Activated gamma-delta T cell (primary cell): Measurements from ENCODE around the gene UGT2B10.
"Not testable (repeated sequence)": the region's sequence is repeated elsewhere in the genome, so short reads cannot be mapped to it uniquely, and the experiment has no call there.

Experiments used
- DNase-seq: peaks from one replicate; lab custom pipeline; 2025; lab: John Stamatoyannopoulos, UW
- total RNA-seq, 2 donors: gene quantifications; one replicate each; lab custom pipeline; 2026; lab: John Stamatoyannopoulos, UW

The UGT2B10 gene
- total RNA-seq = 0 reads per million in 2 donors

DNA sequence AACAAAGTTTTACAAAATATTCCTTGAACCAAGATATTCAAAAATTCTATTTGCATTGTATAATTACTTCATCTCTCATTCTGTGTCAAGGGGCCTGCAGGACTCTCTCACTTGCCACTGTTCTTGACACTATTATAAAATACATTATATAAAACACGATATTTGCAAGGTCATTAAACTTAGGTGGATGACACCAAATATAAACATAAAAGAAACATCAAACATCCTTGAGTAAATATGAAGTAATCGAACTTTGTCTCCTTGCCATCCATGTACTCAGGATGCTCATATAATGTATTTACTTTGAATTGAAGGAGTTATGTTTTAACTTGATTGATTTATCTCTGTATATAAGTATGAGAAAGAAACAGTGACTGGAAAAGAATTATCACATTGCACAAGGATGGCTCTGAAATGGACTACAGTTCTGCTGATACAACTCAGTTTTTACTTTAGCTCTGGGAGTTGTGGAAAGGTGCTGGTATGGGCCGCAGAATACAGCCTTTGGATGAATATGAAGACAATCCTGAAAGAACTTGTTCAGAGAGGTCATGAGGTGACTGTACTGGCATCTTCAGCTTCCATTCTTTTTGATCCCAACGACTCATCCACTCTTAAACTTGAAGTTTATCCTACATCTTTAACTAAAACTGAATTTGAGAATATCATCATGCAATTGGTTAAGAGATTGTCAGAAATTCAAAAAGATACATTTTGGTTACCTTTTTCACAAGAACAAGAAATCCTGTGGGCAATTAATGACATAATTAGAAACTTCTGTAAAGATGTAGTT lies at the start of gene UGT2B10:
Gene UGT2B10, plus strand, starts transcription at position 378 of the 793 bp plus-strand sequence. Its CDS starts 26 bp downstream, at position 404.
- not testable (repeated sequence) for DNase-seq

DNA sequence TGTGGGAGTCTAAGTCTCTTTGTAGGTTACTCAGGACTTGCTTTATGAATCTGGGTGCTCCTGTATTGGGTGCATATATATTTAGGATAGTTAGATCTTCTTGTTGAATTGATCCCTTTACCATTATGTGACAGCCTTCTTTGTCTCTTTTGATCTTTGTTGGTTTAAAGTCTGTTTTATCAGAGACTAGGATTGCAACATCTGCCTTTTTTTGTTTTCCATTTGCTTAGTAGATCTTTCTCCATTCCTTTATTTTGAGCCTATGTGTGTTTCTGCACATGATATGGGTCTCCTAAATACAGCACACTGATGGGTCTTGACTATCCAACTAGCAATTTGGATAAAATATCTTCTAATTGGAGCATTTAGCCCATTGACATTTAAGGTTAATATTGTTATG lies 44.0 kb upstream of the UGT2B10 start:
- DNase-seq = not testable (repeated sequence)

DNA sequence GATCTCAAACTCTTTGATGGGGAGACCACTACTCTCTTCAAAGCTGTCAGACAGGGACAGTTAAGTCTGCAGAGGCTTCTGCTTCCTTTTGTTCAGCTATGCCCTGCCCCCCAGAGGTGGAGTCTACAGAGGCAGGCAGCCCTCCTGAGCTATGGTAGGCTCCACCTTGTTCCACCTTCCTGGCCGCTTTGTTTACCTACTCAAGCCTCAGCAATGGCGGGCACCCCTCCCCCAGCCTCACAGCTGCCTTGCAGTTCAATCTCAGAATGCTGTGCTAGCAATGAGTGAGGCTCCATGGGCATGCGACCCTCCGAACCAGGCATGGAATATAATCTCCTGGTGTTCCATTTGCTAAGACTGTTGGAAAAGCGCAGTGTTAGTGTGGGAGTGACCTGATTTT lies 42.1 kb upstream of the UGT2B10 start:
- no peak for DNase-seq

DNA sequence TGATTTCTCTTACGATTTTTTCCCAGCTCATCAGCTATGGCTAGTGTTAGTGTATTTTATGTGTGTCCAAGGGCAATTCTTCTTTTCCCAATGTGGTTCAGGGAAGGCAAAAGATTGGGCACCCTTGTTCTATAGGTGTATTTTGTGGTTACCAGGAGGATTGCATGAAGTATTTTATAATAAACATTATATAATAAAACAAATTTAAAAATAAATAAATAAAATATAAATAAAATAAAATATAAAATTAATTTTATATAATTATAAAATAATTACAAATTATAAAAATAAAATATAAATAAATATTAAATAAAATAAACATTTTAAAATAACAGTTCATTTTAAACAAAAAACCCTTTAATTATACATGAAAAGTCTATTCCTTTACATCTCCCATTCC lies 35.6 kb upstream of the UGT2B10 start:
- no peak for DNase-seq

DNA sequence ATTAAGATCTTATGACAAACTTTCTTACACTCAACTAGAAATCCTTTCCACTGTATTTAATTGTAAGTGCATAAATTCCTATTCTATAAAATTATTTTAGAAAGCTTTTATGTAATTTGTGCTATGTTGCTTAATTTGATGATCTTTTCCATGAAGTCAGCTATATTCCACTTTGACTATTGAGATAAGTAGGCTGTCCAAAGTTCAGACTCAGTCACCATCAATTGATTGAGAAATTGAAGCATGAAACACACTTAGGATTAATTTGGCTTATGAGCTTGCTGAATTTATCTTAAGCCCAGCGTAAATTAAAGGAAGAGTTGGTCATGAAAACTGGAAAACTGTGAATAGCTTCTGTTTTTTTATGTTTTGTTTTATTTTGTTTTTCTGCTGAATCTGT lies 18.7 kb upstream of the UGT2B10 start:
- DNase-seq = no peak

DNA sequence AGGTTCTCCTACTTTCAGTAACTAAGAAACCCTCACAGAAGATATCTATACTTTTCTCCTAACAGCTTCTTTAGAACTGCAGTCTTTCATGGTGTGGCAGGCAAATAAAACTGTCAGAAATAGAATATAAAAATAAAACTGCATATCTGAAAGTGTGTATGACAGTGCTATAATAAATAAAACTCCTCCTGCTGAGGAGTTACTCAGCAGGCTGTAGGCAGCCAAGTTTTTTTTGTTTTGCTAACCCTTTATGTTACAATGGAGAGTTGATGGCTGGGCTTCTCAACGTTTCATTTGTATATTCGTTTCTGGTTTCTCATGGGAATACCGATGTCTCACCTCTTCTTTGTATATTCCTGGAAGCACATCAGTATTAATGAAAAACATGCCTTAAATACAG lies 18.2 kb upstream of the UGT2B10 start:
- DNase-seq = no peak

DNA sequence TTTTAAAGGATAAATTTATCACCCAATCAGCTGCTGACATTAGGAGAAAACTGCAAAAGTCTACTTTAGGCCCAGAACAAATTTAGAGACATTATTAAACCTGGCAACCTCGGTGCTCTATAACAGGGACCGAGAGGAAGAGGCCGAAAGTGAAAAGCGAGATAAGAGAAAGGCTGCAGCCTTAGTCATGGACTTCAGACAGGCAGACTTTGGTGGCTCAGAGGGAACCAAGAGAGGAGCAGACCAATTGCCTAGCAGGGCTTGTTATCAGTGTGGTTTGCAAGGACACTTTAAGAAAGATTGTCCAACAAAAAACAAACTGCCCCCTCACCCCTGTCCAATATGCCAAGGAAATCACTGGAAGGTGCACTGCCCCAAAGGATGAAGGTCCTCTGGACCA lies 12.8 kb upstream of the UGT2B10 start:
- no peak for DNase-seq

DNA sequence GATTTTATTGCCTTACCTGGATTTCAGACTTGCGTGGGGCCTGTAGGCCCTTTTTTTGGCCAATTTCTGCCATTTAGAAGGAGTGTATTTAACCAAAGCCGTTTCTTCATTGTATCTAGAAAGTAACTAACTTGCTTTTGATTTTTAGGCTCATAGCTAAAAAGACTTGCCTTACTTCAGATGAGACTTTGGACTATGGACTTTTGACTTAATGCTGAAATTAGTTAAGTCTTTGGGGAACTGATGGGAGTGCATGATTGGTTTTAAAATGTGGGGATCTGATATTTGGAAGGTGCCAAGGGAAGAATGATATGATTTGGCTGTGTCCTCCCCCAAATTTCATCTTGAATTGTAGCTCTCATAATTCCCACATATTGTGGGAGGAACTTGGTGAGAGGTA lies 7.7 kb upstream of the UGT2B10 start:
- DNase-seq = no peak

DNA sequence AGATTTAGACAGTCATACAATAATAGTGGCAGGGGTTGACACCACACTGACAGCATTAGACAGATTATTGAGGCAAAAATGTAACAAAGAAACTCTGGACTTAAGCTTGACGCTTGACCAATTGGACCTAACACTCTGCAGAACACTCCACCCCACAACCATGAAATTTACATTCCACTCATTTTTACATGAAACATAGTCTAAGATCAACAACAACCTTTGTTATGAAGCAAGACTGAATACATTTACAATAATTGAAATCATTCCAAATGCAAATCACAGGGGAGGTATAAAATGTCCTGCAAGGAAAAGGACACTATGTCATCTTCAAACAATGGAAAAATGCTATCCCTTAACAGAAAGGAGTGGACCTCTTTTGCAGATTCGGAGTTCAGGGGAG lies 4.9 kb upstream of the UGT2B10 start:
- no peak for DNase-seq

DNA sequence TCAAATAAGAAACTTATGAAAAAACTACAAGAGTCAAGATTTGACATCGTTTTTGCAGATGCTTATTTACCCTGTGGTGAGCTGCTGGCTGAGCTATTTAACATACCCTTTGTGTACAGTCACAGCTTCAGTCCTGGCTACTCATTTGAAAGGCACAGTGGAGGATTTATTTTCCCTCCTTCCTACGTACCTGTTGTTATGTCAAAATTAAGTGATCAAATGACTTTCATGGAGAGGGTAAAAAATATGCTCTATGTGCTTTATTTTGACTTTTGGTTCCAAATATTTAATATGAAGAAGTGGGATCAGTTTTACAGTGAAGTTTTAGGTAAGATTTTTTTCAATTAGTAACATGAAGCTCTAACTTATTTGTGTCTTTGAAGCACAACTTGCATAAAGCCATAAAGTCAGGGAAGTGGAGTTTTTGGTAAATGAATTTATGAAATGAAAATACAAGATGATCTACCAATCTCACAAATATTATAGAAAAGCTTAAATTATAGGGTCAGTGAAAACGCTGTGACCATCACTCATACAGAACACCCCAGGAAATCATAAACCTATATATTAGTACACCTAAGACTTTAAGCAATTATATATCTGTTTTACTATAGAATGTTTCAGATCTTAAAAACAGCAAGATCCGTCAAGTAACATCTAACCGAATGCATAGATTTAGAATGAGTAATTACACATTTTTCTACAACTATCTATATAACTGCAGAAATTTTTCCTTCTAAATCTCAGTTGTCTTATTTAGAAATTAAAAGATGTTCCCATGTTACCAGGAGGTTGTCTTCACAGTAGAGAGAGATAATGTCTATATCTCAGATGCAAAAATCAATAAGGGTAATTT lies 844 bp downstream of the UGT2B10 start:
- not testable (repeated sequence) for DNase-seq

DNA sequence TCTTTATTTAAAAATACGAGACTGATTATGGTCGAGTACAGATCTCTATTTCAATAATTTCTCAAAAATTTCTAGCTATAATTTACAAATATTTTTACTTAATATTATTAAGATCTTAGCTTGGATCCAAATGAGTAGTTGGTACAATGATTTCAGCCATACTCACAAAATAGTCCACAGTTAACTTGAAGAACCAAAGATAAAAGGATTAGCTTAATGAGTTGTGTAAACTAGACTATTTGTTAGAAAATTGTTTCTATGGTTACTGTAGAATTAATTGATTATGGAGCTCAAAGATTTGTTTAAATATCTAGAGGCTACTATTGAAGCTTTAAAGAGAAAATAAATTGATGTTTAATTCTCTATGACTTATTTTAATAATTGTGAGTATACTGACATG lies 1.6 kb downstream of the UGT2B10 start:
- DNase-seq = no peak

DNA sequence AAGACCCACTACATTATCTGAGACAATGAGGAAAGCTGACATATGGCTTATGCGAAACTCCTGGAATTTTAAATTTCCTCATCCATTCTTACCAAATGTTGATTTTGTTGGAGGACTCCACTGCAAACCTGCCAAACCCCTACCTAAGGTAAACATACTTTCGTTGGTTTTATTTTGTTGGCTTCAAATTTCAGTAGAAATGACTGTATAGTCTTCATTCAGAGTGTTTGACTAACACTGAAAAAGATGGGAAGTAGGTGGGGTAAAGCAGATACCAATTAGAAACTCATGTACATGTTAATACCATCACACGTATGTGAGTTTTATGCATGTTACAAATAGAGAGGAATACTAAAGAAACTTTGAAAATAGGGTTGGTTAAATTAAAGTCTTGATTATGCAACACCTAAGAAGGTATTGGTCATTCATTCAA lies 2.3 kb downstream of the UGT2B10 start:
- not testable (repeated sequence) for DNase-seq

DNA sequence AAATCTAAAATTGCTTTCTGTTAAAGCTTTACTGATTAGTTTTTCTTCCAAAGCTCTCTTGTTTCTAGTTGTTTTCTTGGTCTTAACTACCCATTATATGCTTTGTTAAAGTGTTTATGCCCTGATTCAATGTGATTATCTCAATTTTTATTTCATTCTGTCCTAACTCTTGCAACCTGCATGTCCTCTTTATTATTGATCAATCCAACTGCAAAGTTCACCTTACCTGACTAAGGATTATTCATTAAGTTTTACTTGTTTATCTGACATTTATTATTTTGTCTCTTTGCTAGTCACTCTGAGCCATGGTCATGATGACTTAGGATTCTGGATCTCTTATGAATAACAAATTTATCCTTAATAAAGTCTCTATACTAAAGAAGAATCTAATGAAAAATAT lies 15.8 kb downstream of the UGT2B10 start:
- DNase-seq = no peak

DNA sequence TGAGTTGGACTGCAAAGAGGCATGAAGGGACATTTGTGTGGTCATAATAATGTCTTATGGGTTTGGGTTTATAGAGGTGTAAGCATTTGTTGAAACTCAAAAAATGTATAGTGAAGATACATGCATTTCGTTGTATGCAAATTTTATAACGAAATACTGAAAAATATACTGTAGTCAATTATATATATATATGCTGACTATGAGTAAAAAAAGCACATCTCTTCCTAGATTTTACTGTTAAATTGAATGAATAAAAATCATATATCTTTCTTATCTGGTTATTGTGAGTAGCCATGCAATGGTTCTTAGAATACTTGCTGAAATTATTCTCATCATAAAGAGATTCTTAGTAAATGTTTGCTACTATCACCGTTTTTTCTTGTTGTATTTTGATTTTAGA lies 34.5 kb downstream of the UGT2B10 start:
- DNase-seq = no peak

DNA sequence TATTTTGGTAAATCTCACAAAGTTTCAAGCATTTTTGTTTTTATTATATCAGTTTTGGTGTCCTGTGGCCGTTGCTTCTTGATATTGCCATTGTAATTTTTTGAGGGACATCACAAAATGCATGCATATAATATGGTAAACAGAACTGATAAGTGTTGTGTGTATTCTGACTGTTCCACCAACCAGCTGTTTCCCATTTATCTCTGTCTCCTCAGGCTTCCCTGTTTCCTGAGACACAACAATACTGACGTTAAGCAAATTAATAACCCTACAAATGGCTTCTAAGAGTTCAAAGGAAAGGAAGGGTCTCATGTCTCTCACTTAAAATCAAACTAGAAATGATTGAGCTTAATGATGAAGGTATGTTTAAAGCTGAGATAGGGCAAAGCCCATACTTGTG lies 40.0 kb downstream of the UGT2B10 start:
- no peak for DNase-seq

DNA sequence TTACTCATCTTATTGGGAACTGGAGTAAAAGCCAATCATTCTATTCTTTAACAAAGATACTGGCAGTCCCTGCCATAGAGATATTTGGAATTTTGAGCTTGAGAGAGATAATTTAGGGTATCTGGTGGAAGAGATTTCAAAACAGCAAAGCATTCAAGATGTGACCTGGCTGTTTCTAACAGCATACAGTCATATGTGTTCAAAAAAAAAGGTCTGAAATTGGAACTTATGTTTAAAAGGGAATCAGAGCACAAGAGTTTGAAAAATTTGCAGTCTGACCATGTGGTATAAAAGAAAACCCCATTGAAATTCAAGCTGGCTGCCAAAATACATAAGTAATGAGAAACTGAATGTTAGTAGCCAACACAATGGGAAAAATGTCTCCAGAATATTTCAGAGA lies 42.2 kb downstream of the UGT2B10 start:
- DNase-seq = no peak

DNA sequence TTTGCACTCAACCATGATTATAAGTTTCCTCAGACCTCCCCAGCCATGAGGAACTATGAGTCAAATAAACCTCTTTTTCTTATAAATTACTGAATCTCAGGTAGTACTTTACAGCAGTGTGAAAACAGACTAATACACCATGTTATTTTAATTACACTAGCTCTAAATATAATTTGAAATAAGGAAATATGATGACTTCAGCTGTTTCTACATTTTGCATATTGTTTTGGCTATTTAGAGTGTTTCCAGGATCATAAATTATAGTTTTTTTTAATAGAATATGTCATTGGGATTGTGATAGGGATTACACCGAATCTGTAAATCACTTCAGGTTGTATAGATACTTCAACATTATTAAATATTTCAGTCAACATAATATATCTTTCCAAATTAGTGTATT lies 43.9 kb downstream of the UGT2B10 start:
- DNase-seq = no peak

DNA sequence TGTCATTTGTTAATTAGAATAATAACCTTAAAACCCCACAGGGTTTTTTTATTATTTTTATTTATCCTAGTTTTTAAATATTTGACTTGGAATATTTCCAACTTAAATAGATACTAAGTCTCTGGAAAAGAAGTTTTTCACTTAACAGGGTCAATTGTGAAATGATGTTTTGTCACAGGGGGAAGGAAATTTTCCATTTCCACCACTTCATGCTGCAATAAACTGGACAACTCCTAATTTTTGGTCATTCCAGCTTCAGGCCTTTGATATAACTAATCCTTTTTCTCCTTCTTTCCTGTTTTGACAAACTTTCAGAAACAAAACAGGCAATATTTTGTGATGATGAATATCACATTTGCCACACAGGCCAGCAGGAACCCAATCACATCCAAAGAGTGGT lies 45.3 kb downstream of the UGT2B10 start:
- no peak for DNase-seq

DNA sequence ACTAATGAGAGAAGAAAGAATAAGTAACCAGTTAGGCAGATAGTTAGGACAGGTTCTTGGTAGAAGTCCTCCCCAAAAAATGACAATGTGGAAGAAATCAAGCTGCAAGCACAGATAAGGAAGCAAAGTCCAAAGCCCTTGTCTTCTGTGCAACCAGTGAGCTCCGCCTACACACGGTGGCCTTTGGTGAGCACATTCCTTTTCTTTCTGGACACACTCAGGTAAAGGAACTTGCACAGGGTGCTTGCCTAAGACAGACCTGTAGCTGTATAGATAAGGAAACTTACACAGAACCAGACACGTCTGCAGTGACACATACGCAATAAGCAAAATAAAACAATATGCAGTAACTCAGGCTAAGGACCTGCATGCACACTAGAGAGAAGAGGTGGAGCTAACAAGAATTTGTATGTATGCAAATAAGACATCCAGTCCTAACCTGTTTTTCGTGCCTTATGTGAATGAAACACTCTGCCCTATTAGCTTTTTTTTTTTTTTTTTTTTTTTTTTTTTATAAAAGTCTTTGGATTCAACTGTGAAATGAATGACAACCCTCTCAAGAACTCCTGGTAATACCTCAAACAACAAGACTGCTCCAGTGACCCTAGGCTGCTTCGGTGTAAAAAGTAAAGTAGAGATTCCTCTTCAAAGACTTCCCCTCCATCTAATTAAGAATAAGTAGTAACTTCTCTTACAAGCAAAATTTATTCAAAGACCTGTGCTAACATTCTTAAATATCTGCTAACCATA lies 48.8 kb downstream of the UGT2B10 start:
- no peak for DNase-seq

DNA sequence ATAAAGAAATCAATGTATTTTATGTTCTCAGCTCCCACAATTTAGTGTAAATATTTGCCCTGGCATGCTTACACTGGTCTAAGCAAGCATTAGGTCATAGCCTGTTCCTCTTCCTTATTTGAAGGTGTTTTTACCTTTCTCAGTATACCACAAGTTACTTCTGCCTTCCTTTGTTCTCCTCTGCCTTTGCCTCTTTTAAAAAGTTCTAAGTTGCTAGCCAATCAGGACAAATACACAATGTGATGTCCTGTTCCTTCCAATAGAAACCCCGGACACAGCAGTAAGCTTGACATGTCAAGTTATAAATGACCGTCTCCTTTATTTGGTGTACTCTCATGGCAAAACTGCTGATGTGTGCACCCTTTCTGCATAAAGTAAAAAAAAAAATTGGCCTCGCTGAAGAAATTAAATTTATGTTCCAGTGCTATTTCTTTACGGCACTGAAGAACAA lies 49.4 kb downstream of the UGT2B10 start:
- DNase-seq = no peak

DNA sequence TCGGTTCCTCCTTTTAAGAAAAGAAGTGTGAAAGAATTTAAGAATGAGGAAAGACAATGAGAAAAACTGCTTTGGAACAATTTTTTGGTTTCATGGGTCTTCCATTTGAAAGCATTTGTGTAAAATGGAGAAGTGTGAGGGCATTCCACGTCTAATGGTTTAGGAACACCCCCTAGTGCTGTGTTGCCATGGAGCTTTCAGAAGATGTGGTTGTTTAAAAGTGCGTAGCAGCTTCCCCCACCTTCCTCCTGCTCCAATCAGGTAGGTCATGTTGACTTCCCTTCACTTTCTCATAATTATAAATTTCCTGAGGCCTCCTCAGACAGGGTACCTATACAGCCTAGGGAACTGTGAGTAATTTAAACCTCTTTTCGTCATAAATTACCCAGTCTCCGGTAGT lies 50.0 kb downstream of the UGT2B10 start:
- no peak for DNase-seq

DNA sequence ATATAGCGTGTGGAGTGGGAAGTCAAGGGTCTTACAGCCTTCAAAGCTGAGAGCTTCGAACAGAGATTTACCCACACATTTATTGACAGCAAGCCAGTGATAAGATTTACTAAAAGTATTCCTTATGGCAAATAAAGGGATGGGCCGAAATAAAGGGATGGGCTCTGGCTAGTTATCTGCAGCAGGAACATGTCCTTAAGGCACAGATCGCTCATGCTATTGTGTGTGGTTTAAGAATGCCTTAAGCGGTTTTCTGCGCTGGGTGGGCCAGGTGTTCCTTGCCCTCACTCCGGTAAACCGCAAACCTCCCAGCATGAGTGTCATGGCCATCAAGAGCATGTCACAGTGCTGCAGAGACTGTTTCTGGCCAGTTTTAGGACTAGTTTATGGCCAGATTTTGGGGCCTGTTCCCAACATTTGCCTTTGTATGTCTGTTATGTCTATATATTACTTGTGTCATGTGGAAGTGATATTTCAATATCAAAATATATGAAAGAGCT lies 53.5 kb downstream of the UGT2B10 start:
- DNase-seq = no peak
